HepG2 (cell line): ENCODE results near the gene SGMS1. TPM values are rescaled to one million over a fixed set of nuclear protein-coding genes. Genes with fewer than 3 reads are reported as not detected.

ENCODE experiments used
- ATAC-seq: fragments of 200-7000 bp; cut with Tn5 transposase; 3 replicates; pipeline ENCODE4 v1.9.1; 2020; ENCODE audit warnings: mild to moderate bottlenecking, moderate library complexity
- BruUV-seq: library from RNA; stranded (reverse); fragments of 400-500 nt; replicated peaks from 2 replicates; lab custom pipeline; 2021; lab: Mats Ljungman, UMichigan
- CTCF ChIA-PET: fragments of 300-600 bp; formaldehyde crosslinking; extraction: SDS; loops from one replicate; lab custom pipeline; 2021; ENCODE audit warnings: low total read pairs, inconsistent platforms, low intra/inter-chr PET ratio; lab: Yijun Ruan, JAX
- POLR2A ChIA-PET: fragments of 350-600 bp; sonication (Branson Sonifier 250); formaldehyde crosslinking; loops from one replicate; lab custom pipeline; 2020; ENCODE audit warnings: antibody characterized with exemption, inconsistent platforms; lab: Yijun Ruan, JAX
- DNase-seq: peaks from one replicate; pipeline ENCODE4 v3.0.0-alpha.2; 2015; ENCODE audit warnings: low spot score
- FAIRE-seq: peaks from 3 replicates; lab custom pipeline; 2011; peaks lifted over from hg19 to GRCh38; lab: Jason Lieb, UNC
- H2AFZ ChIP-seq: one replicate; pipeline ENCODE4 v1.6.1; 2011; ENCODE audit warnings: low read length, inconsistent platforms
- H3K27ac ChIP-seq: fragments of 300-600 bp; 3 replicates; pipeline ENCODE4 v1.8.0; 2011; ENCODE audit warnings: mixed run types, mild to moderate bottlenecking, mixed read lengths, low read length, inconsistent platforms; ENCODE audit not compliant: insufficient read depth; ENCODE audit errors: extremely low read length
- H3K27me3 ChIP-seq, 2 experiments: fragments of 200-600 bp in 1 of 2; 2 replicates in 1 of 2; 3 replicates in 1 of 2; pipeline versions ENCODE4 v1.6.0 to v1.8.0; 2011; ENCODE audit warnings: low read length in 2 of 2, mild to moderate bottlenecking in 2 of 2, moderate library complexity in 2 of 2, inconsistent platforms in 1 of 2; ENCODE audit not compliant: insufficient read depth in 2 of 2, control insufficient read depth in 1 of 2
- H3K36me3 ChIP-seq, 2 experiments: fragments of 200-600 bp in 1 of 2; replicated peaks in 1 of 2; 2 replicates in 1 of 2; 3 replicates in 1 of 2; pipeline versions ENCODE4 v1.5.1 to v1.8.0; 2011; ENCODE audit warnings: low read length in 2 of 2, inconsistent platforms in 1 of 2; ENCODE audit not compliant: insufficient read depth in 2 of 2, control insufficient read depth in 1 of 2
- H3K4me1 ChIP-seq: 2 replicates; pipeline ENCODE4 v1.5.1; 2012; ENCODE audit warnings: low read length, inconsistent platforms; ENCODE audit not compliant: insufficient read depth
- H3K4me2 ChIP-seq: 2 replicates; pipeline ENCODE4 v1.6.0; 2011; ENCODE audit warnings: low read depth, low read length, inconsistent platforms
- H3K4me3 ChIP-seq, 3 experiments: fragments of 200-600 bp in 1 of 3; sonication (generic), shearing (Covaris generic) in 1 of 3; replicated peaks in 1 of 3; 2 replicates each; pipeline ENCODE4 v1.5.1; 2011 to 2016; ENCODE audit warnings: low read length in 3 of 3, inconsistent platforms in 2 of 3, low read depth in 2 of 3, mild to moderate bottlenecking in 2 of 3, control low read depth in 1 of 3, mixed read lengths in 1 of 3; ENCODE audit not compliant: insufficient read depth in 1 of 3
- H3K79me2 ChIP-seq: one replicate; pipeline ENCODE4 v1.6.1; 2011; ENCODE audit warnings: low read length, inconsistent platforms; ENCODE audit not compliant: insufficient read depth
- H3K9ac ChIP-seq: 2 replicates; pipeline ENCODE4 v1.6.0; 2011; ENCODE audit warnings: mild to moderate bottlenecking, low read depth, low read length, inconsistent platforms; ENCODE audit not compliant: insufficient read depth
- H3K9me3 ChIP-seq: 2 replicates; pipeline ENCODE4 v1.5.1; 2012; ENCODE audit warnings: mild to moderate bottlenecking, low read length
- H4K20me1 ChIP-seq: 2 replicates; pipeline ENCODE4 v1.6.0; 2011; ENCODE audit warnings: inconsistent platforms, mild to moderate bottlenecking, low read length, moderate library complexity; ENCODE audit not compliant: insufficient read depth
- LCORL ChIP-seq, 2 experiments: fragments of 450-650 bp in 1 of 2; sonication (generic) in 1 of 2; formaldehyde crosslinking in 1 of 2; IDR thresholded peaks; 2 replicates each; pipeline versions ENCODE4 v1.5.0 to v1.6.1; 2017 to 2020; ENCODE audit warnings: antibody characterized with exemption in 1 of 2, missing genetic modification reagents in 1 of 2
- STAG1 ChIP-seq: sonication (generic); formaldehyde crosslinking; IDR thresholded peaks from 2 replicates; pipeline ENCODE4 v1.4.0; 2020; ENCODE audit warnings: missing genetic modification reagents
- TGIF2 ChIP-seq: IDR thresholded peaks from 2 replicates; pipeline ENCODE4 v1.6.1; 2016; ENCODE audit warnings: control low read depth, missing compliant biosample characterization
- whole genome bisulfite sequencing: methylation state at CpG from one replicate; pipeline ENCODE4 v1.1.6; 2017; ENCODE audit warnings: low lambda C conversion rate; 5-methylcytosine and 5-hydroxymethylcytosine counted together
- in situ Hi-C: cut with HindIII; loops from 2 replicates; pipeline ENCODE4 v1.10.0; 2017; ENCODE audit warnings: low pct_unique_long_range_greater_than_20kb; ENCODE audit not compliant: extremely low pct_ligation_motif_present
- intact Hi-C: fragments of 100-400 bp; cut with micrococcal nuclease; formaldehyde crosslinking; loops from one replicate; pipeline ENCODE4 v1.10.0; 2022; ENCODE audit not compliant: unreplicated experiment
- polyA plus RNA-seq, 8 experiments: library from polyadenylated mRNA; depleted of rRNA in 3 of 8; stranded (reverse) in 7 of 8; unstranded in 1 of 8; fragments of >200 nt; fragmentation: Illumina TruSeq in 4 of 8; extraction: Trizol in 4 of 8; gene quantifications; 2 replicates each; pipeline versions ENCODE4 v1.2.1 to v1.2.3, GENCODE V29; 2011 to 2016; ENCODE audit warnings: low read depth in 4 of 8, missing spikeins in 1 of 8, mixed read lengths in 1 of 8; ENCODE audit not compliant: insufficient read depth in 1 of 8
- total RNA-seq, 5 experiments: library from RNA; depleted of rRNA; stranded (reverse); fragments of >200 nt; fragmentation: Illumina TruSeq; extraction: Trizol; gene quantifications; 2 replicates each; pipeline ENCODE4 v1.2.3, GENCODE V29; 2016; ENCODE audit warnings: low read depth in 1 of 5
- TF ChIP-seq, protein P1 (sequence below): sonication (generic); formaldehyde crosslinking; IDR thresholded peaks from 2 replicates; pipeline ENCODE4 v1.5.0; 2020; ENCODE audit warnings: mild to moderate bottlenecking, missing genetic modification reagents, moderate library complexity

The SGMS1 gene
- total and polyA plus RNA-seq, 2 of the 13 experiments (the other 11 are each of a cell fraction or from before 2014, with no cell fraction given): 6.5 to 15.1 TPM

DNA sequence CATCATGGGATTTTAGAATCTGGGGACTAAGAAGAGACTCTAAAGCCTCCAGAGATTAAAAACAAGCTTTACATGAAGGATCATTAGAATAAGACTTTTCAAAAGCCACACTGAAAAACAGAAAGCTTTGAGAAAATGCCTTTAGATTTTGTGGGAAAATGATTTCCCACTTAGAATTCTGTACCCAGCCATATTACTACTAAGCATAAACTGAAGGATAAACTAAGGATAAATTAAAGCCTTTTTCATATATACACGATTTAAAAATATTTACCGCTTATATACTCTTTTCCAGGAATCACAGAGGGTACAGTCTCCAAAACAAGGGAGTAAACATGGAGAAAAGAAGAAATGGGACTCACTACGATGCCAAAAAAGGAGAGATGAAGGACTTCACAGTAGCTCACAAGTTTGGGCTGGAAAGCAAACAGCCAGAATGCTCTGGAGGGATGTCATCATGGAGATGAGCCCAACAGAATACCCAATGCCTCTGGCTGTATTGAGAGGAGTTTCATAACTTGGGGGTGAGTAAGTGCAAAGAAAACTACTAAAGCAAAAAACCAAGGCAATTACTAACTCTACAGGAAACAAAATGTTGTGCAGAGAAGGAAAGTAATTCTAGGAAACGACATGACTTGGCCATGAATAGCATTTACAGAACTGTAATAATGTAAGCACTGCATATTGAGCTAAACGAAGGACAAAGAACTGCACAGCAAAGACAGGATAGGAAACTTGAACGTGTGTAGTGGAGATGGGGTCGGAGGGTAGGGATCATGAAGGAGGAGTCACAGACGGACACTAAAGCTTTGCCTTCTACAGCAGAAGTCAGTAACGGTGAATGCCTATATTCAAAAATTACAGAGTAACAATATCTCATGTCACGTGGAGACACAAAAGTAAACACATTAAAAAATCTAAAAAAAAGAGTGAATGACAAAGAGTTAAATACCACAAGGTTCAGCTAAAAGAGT lies 311.0 kb downstream of the SGMS1 start (continued):
- no peak for TF ChIP-seq TGIF2 (CRISPR knock-in tag)

DNA sequence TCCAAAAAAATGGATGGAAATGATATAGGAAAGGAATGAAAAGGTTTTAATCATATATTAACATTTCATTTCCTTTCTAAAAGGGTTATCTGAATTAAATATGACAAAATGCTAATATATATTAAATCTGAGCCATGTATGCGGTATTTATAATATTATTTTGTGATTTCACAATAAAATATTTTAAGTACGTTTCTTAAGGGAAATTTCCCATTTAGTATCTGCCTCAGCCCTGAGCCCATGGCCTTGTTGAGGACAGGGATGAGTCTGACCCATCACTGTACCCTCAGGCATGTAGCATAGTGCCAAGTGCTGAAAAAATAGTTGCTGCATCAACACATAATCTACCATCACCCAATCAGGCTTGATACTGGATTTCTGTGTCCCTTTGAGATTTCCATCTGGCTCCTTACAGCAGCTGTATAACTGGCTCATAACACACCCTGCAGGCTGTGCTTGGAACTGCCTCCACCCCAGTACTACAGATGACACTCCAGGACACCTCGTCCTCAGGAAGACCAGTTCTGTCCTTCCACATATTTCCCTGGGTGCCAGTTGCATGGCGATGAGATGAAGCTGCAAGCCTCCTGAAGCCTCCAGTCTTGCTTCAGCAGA lies 313.1 kb downstream of the SGMS1 start:
- Histone ChIP-seq H3K4me2 (no peak overlapping the region), H3K27ac (no peak overlapping the region), H3K4me3 (no peak overlapping the region), H3K79me2 (no peaks in the 10 kb centered on the region), H2AFZ (no peak overlapping the region), H4K20me1 (no peaks in the 10 kb centered on the region), H3K36me3 (peaks cover 3 to 30% of the 10 kb centered on the region in 2 experiments; a peak in 3 of 5 replicates), H3K9me3 (no peaks in the 10 kb centered on the region), H3K4me1 (no peaks in the 10 kb centered on the region), H3K9ac (no peak overlapping the region), H3K27me3 (no peaks in the 10 kb centered on the region)
- POLR2A ChIA-PET: no interaction called here
- ATAC-seq (peak; percentile 96), DNase-seq (peak; percentile 17), FAIRE-seq (peak; percentile 66)
- in situ Hi-C loops: no loop called here
- 94% methylated on average over 4 of the region's 4 CpGs for WGBS
- intact Hi-C loops: no loop called here
- BruUV-seq: no TSS peak
- TF ChIP-seq, protein P1, sequence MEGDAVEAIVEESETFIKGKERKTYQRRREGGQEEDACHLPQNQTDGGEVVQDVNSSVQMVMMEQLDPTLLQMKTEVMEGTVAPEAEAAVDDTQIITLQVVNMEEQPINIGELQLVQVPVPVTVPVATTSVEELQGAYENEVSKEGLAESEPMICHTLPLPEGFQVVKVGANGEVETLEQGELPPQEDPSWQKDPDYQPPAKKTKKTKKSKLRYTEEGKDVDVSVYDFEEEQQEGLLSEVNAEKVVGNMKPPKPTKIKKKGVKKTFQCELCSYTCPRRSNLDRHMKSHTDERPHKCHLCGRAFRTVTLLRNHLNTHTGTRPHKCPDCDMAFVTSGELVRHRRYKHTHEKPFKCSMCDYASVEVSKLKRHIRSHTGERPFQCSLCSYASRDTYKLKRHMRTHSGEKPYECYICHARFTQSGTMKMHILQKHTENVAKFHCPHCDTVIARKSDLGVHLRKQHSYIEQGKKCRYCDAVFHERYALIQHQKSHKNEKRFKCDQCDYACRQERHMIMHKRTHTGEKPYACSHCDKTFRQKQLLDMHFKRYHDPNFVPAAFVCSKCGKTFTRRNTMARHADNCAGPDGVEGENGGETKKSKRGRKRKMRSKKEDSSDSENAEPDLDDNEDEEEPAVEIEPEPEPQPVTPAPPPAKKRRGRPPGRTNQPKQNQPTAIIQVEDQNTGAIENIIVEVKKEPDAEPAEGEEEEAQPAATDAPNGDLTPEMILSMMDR (CRISPR knock-in tag): peak; percentile 67
- TF ChIP-seq LCORL (IDR thresholded peaks at IDR 0.05) (no peak), LCORL (CRISPR knock-in tag; IDR thresholded peaks at IDR 0.05) (no peak), STAG1 (CRISPR knock-in tag) (peak; percentile 45)
- CTCF ChIA-PET: no interaction called here
